Measurements from ENCODE around the gene TMEM129. TPM values are rescaled to one million over a fixed set of nuclear protein-coding genes. Genes with fewer than 3 reads are reported as not detected.
A peak's percentile ranks its signal among the peaks of the same experiment; 100 is the strongest.

TMEM129 gene
- 10 to 100 TPM; 46.6 to 94.2 (median 64.6) TPM for total RNA-seq

- no peaks in the 10 kb centered on the region for H3K27me3 ChIP-seq
- no peaks in the 10 kb centered on the region for H3K9me3 ChIP-seq
- WGBS, 2 donors (ENCODE audit: low coverage in 1 of 2), result no CpG with 5 or more reads among the region's 83 CpGs
- peak within 1 kb of the TSS; percentile 91 to 98 (median 92) for H3K27ac ChIP-seq
- H3K36me3 ChIP-seq, result peaks cover 0 to 48% of the 10 kb centered on the region in 2 donors
- peak; percentile 93 for ATAC-seq
- TF ChIP-seq CTCF (IDR thresholded peaks at IDR 0.05) (peak in 1 of 4 experiments; percentile 9), POLR2AphosphoS5 (IDR thresholded peaks at IDR 0.05) (peak; percentile 57), POLR2A (IDR thresholded peaks at IDR 0.05) (peak in 1 of 2 donors; percentile 29), EP300 (IDR thresholded peaks at IDR 0.05) (no peak)
- H3K4me1 ChIP-seq, result peaks cover 0 to 60% (median 25%) of the 10 kb centered on the region in 3 donors
- peak within 1 kb of the TSS; percentile 53 to 89 for H3K4me3 ChIP-seq
Measured at GRCh38 chr4:1721003-1721665, at the start of gene TMEM129, which contains the start of gene TACC3. Gene TMEM129 (minus strand): TSS chr4:1721323. CDS start chr4:1720837, 486 bp downstream. Gene TACC3 (plus strand): TSS chr4:1721521. CDS start chr4:1723422, 1,901 bp downstream.

- peaks cover 70% of the 10 kb centered on the region for H3K27me3 ChIP-seq
- ATAC-seq, result no peak
- no peaks in the 10 kb centered on the region for H3K9me3 ChIP-seq
- H3K4me1 ChIP-seq, result peaks cover 0 to 19% (median 4%) of the 10 kb centered on the region in 3 donors
- no CpG with 5 or more reads among the region's 11 CpGs for WGBS, 2 donors (ENCODE audit: low coverage in 1 of 2)
- H3K4me3 ChIP-seq, result no peak overlapping the region
- H3K27ac ChIP-seq, result no peak overlapping the region
- TF ChIP-seq EP300 (IDR thresholded peaks at IDR 0.05) (no peak), POLR2AphosphoS5 (IDR thresholded peaks at IDR 0.05) (no peak), CTCF (IDR thresholded peaks at IDR 0.05) (no peak), POLR2A (IDR thresholded peaks at IDR 0.05) (no peak)
- H3K36me3 ChIP-seq, result no peaks in the 10 kb centered on the region
Measured at GRCh38 chr4:1770791-1771231, 49.7 kb upstream of the TMEM129 start.

GRCh38 chr4:1770245-1770644, 49.1 kb upstream of the TMEM129 start:
- H3K36me3 ChIP-seq, result no peaks in the 10 kb centered on the region
- WGBS, 2 donors (ENCODE audit: low coverage in 1 of 2), result 43% methylated on average over 7 of the region's 33 CpGs; no CpG with 5 or more reads in 1 of the 2 donors

GRCh38 chr4:1769692-1770091, 48.6 kb upstream of the TMEM129 start:
- peaks cover 0 to 19% (median 4%) of the 10 kb centered on the region in 3 donors for H3K4me1 ChIP-seq
- peaks cover 73% of the 10 kb centered on the region for H3K27me3 ChIP-seq
- no peak for ATAC-seq
- H3K4me3 ChIP-seq, result no peak overlapping the region
- TF ChIP-seq POLR2A (IDR thresholded peaks at IDR 0.05), result no peak
- TF ChIP-seq CTCF (IDR thresholded peaks at IDR 0.05), result no peak
- no peak for TF ChIP-seq POLR2AphosphoS5 (IDR thresholded peaks at IDR 0.05)
- TF ChIP-seq EP300 (IDR thresholded peaks at IDR 0.05), result no peak
- no peaks in the 10 kb centered on the region for H3K36me3 ChIP-seq
- H3K9me3 ChIP-seq, result no peaks in the 10 kb centered on the region
- no peak overlapping the region for H3K27ac ChIP-seq
- no CpG with 5 or more reads among the region's 6 CpGs for WGBS, 2 donors (ENCODE audit: low coverage in 1 of 2)

More at GRCh38 chr4:1770245-1770644, 49.1 kb upstream of the TMEM129 start:
- ATAC-seq, result no peak
- Histone ChIP-seq H3K4me1 (peaks cover 0 to 19% (median 4%) of the 10 kb centered on the region in 3 donors), H3K27me3 (peaks cover 70% of the 10 kb centered on the region), H3K9me3 (no peaks in the 10 kb centered on the region), H3K4me3 (no peak overlapping the region), H3K27ac (no peak overlapping the region)
- no peak for TF ChIP-seq EP300 (IDR thresholded peaks at IDR 0.05)
- no peak for TF ChIP-seq CTCF (IDR thresholded peaks at IDR 0.05)
- TF ChIP-seq POLR2A (IDR thresholded peaks at IDR 0.05), result no peak
- TF ChIP-seq POLR2AphosphoS5 (IDR thresholded peaks at IDR 0.05), result no peak
